GM12874 (cell line): Measurements from ENCODE around the gene TRPV3.

ENCODE experiments used
- TF ChIP-seq, protein P1 (sequence below): IDR thresholded peaks from 2 replicates; pipeline ENCODE4 v1.5.1; 2011; ENCODE audit warnings: low read depth, mild to moderate bottlenecking, control low read depth, low read length, moderate library complexity; ENCODE audit not compliant: insufficient read depth

The TRPV3 gene

GRCh38 chr17:3505008-3505407 is 52.6 kb downstream of the TRPV3 start:
- TF ChIP-seq, protein P1, sequence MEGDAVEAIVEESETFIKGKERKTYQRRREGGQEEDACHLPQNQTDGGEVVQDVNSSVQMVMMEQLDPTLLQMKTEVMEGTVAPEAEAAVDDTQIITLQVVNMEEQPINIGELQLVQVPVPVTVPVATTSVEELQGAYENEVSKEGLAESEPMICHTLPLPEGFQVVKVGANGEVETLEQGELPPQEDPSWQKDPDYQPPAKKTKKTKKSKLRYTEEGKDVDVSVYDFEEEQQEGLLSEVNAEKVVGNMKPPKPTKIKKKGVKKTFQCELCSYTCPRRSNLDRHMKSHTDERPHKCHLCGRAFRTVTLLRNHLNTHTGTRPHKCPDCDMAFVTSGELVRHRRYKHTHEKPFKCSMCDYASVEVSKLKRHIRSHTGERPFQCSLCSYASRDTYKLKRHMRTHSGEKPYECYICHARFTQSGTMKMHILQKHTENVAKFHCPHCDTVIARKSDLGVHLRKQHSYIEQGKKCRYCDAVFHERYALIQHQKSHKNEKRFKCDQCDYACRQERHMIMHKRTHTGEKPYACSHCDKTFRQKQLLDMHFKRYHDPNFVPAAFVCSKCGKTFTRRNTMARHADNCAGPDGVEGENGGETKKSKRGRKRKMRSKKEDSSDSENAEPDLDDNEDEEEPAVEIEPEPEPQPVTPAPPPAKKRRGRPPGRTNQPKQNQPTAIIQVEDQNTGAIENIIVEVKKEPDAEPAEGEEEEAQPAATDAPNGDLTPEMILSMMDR: no peak

DNA sequence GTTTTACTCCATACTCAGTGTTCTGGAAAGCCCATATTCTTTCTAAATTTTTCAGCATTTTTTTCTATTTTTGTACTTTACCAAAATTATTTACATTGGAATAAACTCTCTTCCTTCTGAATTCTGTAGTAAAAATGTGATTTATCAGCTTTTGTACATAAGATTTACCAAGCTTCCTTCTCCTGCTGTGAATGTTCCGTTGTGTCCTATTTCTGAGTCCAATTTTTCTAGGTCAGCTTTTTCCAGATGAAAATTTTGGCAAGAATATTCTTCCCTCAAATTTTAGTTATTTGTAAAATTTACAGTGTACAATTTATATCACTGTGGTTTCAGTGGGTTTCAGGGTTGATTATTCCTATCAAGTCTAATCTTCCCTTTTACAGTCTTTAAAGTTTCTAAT is 54.3 kb downstream of the TRPV3 start:
- TF ChIP-seq, protein P1: no peak

DNA sequence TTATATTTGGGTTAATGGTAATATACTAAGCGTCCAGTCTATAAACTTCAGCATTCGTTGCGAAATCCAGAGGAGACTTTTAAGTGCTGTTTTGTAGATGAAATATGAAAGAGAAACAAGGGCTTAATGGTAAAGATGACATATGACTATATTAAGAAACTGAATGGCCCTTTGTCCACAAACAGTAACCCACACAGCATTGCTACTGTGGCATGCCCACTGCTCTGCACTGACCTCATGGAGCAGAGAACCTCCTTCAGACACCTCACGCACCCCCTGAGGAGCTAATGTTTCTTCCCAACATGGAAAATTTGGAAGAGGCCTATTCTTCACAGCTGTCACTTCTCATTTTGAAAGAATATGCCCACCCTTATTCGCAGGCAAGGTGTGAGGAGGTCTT is 55.1 kb downstream of the TRPV3 start:
- TF ChIP-seq, protein P1: no peak

GRCh38 chr17:3501344-3501743 is 56.3 kb downstream of the TRPV3 start:
- TF ChIP-seq, protein P1: no peak

- TF ChIP-seq, protein P1: no peak
These were observed 60.5 kb downstream of the TRPV3 start for GRCh38 chr17:3497101-3497500.

GRCh38 chr17:3485481-3486068 is 72.0 kb downstream of the TRPV3 start:
- TF ChIP-seq, protein P1: no peak

GRCh38 chr17:3482852-3483251 is 74.8 kb downstream of the TRPV3 start:
- TF ChIP-seq, protein P1: no peak
